ENCODE data around the gene PIAS4. TPM values are rescaled to one million over a fixed set of nuclear protein-coding genes. Genes with fewer than 3 reads are reported as not detected.

PIAS4 gene
- total and polyA plus RNA-seq, 2 experiments from 2014 or later, result 9.6 to 35.4 TPM

DNA sequence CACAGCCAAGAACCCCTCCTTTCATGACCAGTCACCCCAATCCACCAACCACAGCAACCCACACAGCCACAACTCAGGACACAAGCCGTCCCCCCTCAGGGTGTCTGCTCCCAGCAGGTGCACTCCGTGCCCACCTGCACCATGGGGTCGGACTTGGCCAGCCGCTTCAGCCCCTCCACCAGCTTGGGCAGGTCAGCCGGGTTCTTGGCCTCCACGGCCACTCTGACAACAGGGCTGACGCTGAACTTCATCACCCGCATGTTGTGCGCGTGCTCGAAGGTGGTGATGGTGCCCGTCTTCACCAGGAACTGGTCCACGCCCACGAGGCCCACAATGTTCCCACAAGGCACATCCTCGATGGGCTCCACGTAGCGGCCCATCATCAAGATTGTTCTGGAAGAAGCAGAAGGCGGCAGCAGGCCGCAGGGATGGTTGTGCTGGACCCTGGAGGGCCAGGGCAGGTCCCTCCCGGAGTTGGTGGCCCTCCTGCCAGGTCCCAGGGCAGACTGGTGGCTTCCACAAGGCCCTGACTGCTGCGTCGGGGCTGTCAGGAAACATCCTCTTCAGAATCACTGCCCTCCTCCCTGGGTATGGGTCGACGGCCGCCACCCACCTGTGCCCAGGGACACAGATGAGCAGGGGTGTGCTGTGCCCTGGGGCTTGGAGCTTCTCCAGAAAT is 27.7 kb upstream of the PIAS4 start:
- H3K4me3 ChIP-seq, result no peak overlapping the region
- H3K27me3 ChIP-seq, result no peaks in the 10 kb centered on the region
- H3K36me3 ChIP-seq, result peaks cover 84% of the 10 kb centered on the region
- TF ChIP-seq, protein P1, sequence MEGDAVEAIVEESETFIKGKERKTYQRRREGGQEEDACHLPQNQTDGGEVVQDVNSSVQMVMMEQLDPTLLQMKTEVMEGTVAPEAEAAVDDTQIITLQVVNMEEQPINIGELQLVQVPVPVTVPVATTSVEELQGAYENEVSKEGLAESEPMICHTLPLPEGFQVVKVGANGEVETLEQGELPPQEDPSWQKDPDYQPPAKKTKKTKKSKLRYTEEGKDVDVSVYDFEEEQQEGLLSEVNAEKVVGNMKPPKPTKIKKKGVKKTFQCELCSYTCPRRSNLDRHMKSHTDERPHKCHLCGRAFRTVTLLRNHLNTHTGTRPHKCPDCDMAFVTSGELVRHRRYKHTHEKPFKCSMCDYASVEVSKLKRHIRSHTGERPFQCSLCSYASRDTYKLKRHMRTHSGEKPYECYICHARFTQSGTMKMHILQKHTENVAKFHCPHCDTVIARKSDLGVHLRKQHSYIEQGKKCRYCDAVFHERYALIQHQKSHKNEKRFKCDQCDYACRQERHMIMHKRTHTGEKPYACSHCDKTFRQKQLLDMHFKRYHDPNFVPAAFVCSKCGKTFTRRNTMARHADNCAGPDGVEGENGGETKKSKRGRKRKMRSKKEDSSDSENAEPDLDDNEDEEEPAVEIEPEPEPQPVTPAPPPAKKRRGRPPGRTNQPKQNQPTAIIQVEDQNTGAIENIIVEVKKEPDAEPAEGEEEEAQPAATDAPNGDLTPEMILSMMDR (IDR thresholded peaks at IDR 0.05; ENCODE audit: low read depth, low read length), result no peak
- H3K9me3 ChIP-seq (ENCODE audit: low read depth), result no peaks in the 10 kb centered on the region
- DNase-seq (ENCODE audit: low read depth in 1 of 2, low spot score in 1 of 2), result no peak
- no peak overlapping the region for H3K27ac ChIP-seq
- H3K4me1 ChIP-seq (ENCODE audit: low read depth), result peaks cover 3% of the 10 kb centered on the region

DNA sequence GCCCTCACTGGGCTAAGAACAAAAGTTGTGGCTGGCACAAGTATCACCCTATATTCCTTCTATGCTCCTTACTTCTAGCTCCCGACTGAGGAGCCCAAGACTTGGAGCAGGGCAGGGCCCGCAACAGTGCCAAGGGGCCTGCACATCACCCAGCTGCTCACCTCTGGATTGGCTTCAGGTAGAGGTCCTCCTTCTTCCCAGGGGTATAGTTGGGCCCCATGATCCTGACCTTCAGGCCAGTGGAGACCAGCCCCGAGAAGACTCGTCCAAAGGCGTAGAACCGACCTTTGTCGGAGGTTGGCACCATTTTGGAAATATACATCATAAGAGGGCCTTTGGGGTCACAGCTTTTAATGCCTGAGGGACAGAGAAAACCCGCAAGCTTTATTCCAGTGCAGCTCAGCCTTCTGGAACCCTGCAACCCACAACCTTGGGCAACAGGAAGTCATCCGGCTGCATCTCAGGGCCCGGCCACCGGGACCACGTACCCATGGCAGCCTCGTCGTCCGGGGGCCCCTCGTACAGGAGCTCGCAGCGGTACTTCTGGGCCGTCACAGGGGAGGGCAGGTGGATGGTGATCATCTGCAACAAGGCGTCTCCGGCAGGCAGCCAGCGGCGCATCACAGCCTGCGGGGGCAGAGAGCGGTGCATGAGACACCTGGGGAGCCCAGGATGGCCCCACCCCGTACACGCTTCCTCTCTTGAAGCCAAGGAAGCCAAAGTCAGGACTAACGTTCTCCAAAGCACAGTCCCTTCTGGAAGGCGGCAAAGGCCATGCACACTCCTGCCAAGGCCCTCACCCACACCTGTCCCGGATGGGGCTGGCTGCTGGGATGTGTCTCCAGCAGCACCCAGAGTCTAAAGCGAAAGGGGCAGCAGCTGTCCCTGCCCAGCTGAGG is 26.9 kb upstream of the PIAS4 start:
- no peak overlapping the region for H3K27ac ChIP-seq
- H3K4me3 ChIP-seq, result no peak overlapping the region
- TF ChIP-seq, protein P1 (IDR thresholded peaks at IDR 0.05; ENCODE audit: low read depth, low read length), result no peak
- H3K36me3 ChIP-seq, result peaks cover 83% of the 10 kb centered on the region
- peaks cover 4% of the 10 kb centered on the region for H3K4me1 ChIP-seq (ENCODE audit: low read depth)
- H3K9me3 ChIP-seq (ENCODE audit: low read depth), result no peaks in the 10 kb centered on the region
- H3K27me3 ChIP-seq, result no peaks in the 10 kb centered on the region
- DNase-seq (ENCODE audit: low read depth in 1 of 2, low spot score in 1 of 2), result no peak

DNA sequence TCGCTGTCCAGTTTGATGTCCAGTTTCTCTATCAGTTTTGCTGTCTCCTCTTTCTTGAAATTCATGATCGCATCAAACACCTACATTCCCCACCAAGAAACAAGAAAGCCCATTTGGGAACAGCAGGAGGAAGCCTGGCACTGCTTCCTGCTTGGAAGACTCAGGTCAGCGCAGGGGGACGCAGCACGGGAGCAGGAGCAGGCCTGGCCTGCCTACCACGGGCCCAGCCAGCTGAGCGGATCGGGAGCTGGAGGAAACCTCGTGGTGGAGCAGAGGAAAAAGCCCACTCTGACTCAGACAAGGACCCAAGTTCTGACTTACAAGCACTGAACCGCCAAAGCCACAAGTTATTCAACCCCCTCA is 26.2 kb upstream of the PIAS4 start:
- H3K27me3 ChIP-seq, result no peaks in the 10 kb centered on the region
- no peaks in the 10 kb centered on the region for H3K9me3 ChIP-seq (ENCODE audit: low read depth)
- TF ChIP-seq, protein P1 (IDR thresholded peaks at IDR 0.05; ENCODE audit: low read depth, low read length), result no peak
- peaks cover 9% of the 10 kb centered on the region for H3K4me1 ChIP-seq (ENCODE audit: low read depth)
- H3K36me3 ChIP-seq, result peaks cover 75% of the 10 kb centered on the region
- DNase-seq (ENCODE audit: low read depth in 1 of 2, low spot score in 1 of 2), result no peak
- no peak overlapping the region for H3K4me3 ChIP-seq
- no peak overlapping the region for H3K27ac ChIP-seq

DNA sequence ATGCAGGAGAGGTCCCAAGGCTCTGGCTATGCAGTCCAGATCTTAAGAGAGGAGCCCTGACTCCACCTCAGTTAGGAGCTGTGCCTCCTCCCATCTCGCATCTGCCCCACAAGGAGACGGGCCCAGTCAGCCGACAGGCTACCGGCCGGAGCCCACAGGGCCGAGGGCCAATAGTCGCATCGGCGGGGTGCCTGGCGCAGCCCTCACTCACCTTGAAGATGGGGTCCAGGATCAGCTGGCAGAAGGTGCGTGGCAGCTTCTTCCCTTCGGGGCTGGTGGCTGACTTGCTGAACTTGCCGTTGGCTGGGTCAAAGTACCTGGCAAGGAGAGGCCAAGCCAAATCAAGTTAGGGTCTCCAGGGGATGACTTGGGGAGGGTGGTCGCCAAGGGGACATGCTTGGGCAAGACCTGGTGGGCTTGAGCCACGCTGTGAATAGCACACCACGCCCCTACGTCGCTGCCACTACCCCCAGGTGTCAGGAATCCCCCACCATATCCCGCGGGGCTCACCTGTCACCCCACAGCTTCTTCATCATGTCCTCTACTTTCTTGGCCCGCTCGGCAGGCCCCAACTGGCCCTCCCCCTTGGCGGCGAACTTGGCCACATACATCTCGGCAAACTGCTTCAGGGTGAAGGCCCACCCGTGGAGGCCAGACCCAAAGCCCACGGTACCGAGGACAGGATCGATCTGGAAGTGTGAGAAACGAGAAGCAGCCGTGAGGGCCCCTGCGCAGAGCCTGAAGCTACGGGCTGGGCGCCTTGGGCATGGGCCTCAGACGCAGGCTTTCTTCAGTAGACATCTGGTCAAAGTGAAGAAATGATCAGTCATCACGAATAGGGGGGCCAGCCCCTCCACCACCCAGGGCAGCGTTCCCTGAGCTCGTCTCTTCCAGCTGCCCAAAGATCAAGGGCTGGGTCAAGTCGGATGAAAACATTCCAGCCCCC is 25.5 kb upstream of the PIAS4 start:
- no peak for DNase-seq (ENCODE audit: low read depth in 1 of 2, low spot score in 1 of 2)
- Histone ChIP-seq H3K9me3 (ENCODE audit: low read depth) (no peaks in the 10 kb centered on the region), H3K4me3 (no peak overlapping the region), H3K27ac (no peak overlapping the region), H3K36me3 (peaks cover 69% of the 10 kb centered on the region), H3K27me3 (no peaks in the 10 kb centered on the region), H3K4me1 (ENCODE audit: low read depth) (peaks cover 9% of the 10 kb centered on the region)
- TF ChIP-seq, protein P1 (IDR thresholded peaks at IDR 0.05; ENCODE audit: low read depth, low read length), result no peak

All from cardiac muscle cell (in vitro differentiated cells and primary cell).